Colonic mucosa (tissue), 4 donors: ENCODE measurements around the gene HTD2. TPM values are rescaled to one million over a fixed set of nuclear protein-coding genes. Genes with fewer than 3 reads are reported as not detected.

Experiments
- DNase-seq: peaks from one replicate; pipeline ENCODE4 v3.0.0-alpha.2; 2020
- H3K27ac ChIP-seq: fragments of 200-600 bp; one replicate; pipeline ENCODE4 v1.8.0; 2021
- H3K27me3 ChIP-seq: fragments of 200-600 bp; one replicate; pipeline ENCODE4 v1.8.0; 2021
- H3K36me3 ChIP-seq: fragments of 200-600 bp; one replicate; pipeline ENCODE4 v1.8.0; 2021
- H3K4me1 ChIP-seq: fragments of 200-600 bp; one replicate; pipeline ENCODE4 v1.8.0; 2021; ENCODE audit warnings: mild to moderate bottlenecking
- H3K4me3 ChIP-seq: fragments of 200-600 bp; one replicate; pipeline ENCODE4 v1.8.0; 2021
- H3K9ac ChIP-seq, 2 donors: one replicate each; pipeline ENCODE4 v1.7.0; 2013; ENCODE audit warnings: control low read depth in 2 of 2, low read depth in 2 of 2, low read length in 2 of 2
- H3K9me3 ChIP-seq: fragments of 200-600 bp; one replicate; pipeline ENCODE4 v1.8.0; 2021
- CTCF ChIP-seq: fragments of 200-600 bp; IDR thresholded peaks from one replicate; pipeline ENCODE4 v1.8.0; 2022; ENCODE audit warnings: antibody characterized with exemption, mild to moderate bottlenecking
- intact Hi-C: fragments of 100-400 bp; cut with DNase I; formaldehyde crosslinking; loops from one replicate; pipeline ENCODE4 v1.14.1; 2022
- total RNA-seq, 2 donors: library from RNA; stranded (reverse); fragmentation: NEBNext Ultra II Directional in 1 of 2; extraction: Animal tissue kit (Norgen Biotek cat#: 25700) in 1 of 2; gene quantifications; one replicate each; pipeline ENCODE4 v1.2.1, GENCODE V29; 2021
- donor health status: healthy.
- donor health status: DM: no; HTN: no; CAD: no.
- donor health status: DM: no; HTN: no; CAD: no.

The HTD2 gene
- total RNA-seq, 2 donors from 2014 or later = 9.6 to 13.6 TPM

GRCh38 chr3:58345457-58345856, 39.1 kb downstream of the HTD2 start:
- no peak for DNase-seq
- Histone ChIP-seq H3K9me3 (no peaks in the 10 kb centered on the region), H3K9ac (no peak overlapping the region), H3K36me3 (no peaks in the 10 kb centered on the region), H3K4me3 (no peak overlapping the region), H3K27ac (no peak overlapping the region), H3K4me1 (no peaks in the 10 kb centered on the region), H3K27me3 (no peaks in the 10 kb centered on the region)
- intact Hi-C loops = no loop called here
- TF ChIP-seq CTCF = no peak

- Histone ChIP-seq H3K9ac (no peak overlapping the region), H3K9me3 (no peaks in the 10 kb centered on the region), H3K36me3 (no peaks in the 10 kb centered on the region), H3K27ac (no peak overlapping the region), H3K4me3 (no peak overlapping the region), H3K4me1 (no peaks in the 10 kb centered on the region), H3K27me3 (no peaks in the 10 kb centered on the region)
- no peak for DNase-seq
- TF ChIP-seq CTCF = no peak
- intact Hi-C loops = no loop called here
Measured at GRCh38 chr3:58346368-58346767, 40.0 kb downstream of the HTD2 start.

- intact Hi-C loops = no loop called here
- H3K36me3 ChIP-seq = no peaks in the 10 kb centered on the region
Measured at GRCh38 chr3:58347984-58348383, 41.7 kb downstream of the HTD2 start.

GRCh38 chr3:58349792-58350626, 43.7 kb downstream of the HTD2 start:
- Histone ChIP-seq H3K4me1 (no peaks in the 10 kb centered on the region), H3K27ac (no peak overlapping the region), H3K36me3 (no peaks in the 10 kb centered on the region), H3K9ac (no peak overlapping the region), H3K9me3 (no peaks in the 10 kb centered on the region), H3K27me3 (no peaks in the 10 kb centered on the region), H3K4me3 (no peak overlapping the region)
- intact Hi-C loops = no loop called here
- no peak for DNase-seq
- TF ChIP-seq CTCF = no peak

More at GRCh38 chr3:58347984-58348383, 41.7 kb downstream of the HTD2 start:
- H3K27me3 ChIP-seq = no peaks in the 10 kb centered on the region
- no peaks in the 10 kb centered on the region for H3K4me1 ChIP-seq
- H3K4me3 ChIP-seq = no peak overlapping the region
- H3K27ac ChIP-seq = no peak overlapping the region
- no peaks in the 10 kb centered on the region for H3K9me3 ChIP-seq
- no peak for DNase-seq
- TF ChIP-seq CTCF = no peak
- no peak overlapping the region for H3K9ac ChIP-seq

GRCh38 chr3:58350627-58351013, 44.3 kb downstream of the HTD2 start:
- no peak overlapping the region for H3K4me3 ChIP-seq
- no peak for DNase-seq
- H3K4me1 ChIP-seq = no peaks in the 10 kb centered on the region
- intact Hi-C loops = no loop called here
- H3K9ac ChIP-seq = no peak overlapping the region
- no peaks in the 10 kb centered on the region for H3K9me3 ChIP-seq
- no peak overlapping the region for H3K27ac ChIP-seq
- no peak for TF ChIP-seq CTCF
- H3K27me3 ChIP-seq = no peaks in the 10 kb centered on the region
- no peaks in the 10 kb centered on the region for H3K36me3 ChIP-seq
